ENCODE data around the gene DMD.

Gene DMD

DNA sequence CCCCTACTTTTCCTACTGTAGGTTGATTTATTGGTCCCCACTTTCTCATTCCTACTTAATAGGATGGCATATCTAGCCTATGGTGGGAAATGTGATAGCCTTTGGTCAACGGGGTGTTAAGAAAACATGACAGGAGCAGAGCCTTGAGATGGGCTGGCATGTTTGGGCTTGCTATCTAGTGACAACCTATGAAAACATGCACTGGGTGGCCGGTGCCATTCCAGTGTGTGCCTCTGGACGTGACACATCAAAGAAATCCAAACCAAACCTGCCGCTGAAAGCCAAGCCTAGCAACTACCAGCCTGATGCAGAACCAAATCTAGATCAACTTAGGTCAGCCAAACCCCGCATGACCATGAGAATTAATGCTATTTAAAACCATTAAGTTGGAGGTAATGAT lies 317.6 kb downstream of the DMD start:
- Histone ChIP-seq H2AFZ (ENCODE audit: low read length) (no peak overlapping the region), H3K36me3 (ENCODE audit: insufficient read depth, low read length) (no peaks in the 10 kb centered on the region), H3K4me2 (ENCODE audit: low read depth, low read length, poor library complexity, severe bottlenecking) (no peak overlapping the region), H3K4me3 (ENCODE audit: low read length, poor library complexity, severe bottlenecking) (no peak overlapping the region), H3K9me3 (ENCODE audit: insufficient read depth, low read depth, low read length) (no peaks in the 10 kb centered on the region), H3K79me2 (ENCODE audit: insufficient read depth, low read length) (no peaks in the 10 kb centered on the region), H3K9ac (ENCODE audit: low read depth, low read length, poor library complexity, severe bottlenecking) (no peak overlapping the region), H4K20me1 (ENCODE audit: insufficient read depth, low read length, poor library complexity, severe bottlenecking) (no peaks in the 10 kb centered on the region), H3K9me2 (replicated peaks; ENCODE audit: low read depth, low read length) (no peaks in the 10 kb centered on the region), H3K4me1 (ENCODE audit: insufficient read depth, low read length, poor library complexity, severe bottlenecking) (no peaks in the 10 kb centered on the region), H3K27me3 (ENCODE audit: insufficient read depth, low read length, poor library complexity, severe bottlenecking) (no peaks in the 10 kb centered on the region), H3F3A (ENCODE audit: low read depth) (no peaks in the 10 kb centered on the region)
- TF ChIP-seq, protein P1, sequence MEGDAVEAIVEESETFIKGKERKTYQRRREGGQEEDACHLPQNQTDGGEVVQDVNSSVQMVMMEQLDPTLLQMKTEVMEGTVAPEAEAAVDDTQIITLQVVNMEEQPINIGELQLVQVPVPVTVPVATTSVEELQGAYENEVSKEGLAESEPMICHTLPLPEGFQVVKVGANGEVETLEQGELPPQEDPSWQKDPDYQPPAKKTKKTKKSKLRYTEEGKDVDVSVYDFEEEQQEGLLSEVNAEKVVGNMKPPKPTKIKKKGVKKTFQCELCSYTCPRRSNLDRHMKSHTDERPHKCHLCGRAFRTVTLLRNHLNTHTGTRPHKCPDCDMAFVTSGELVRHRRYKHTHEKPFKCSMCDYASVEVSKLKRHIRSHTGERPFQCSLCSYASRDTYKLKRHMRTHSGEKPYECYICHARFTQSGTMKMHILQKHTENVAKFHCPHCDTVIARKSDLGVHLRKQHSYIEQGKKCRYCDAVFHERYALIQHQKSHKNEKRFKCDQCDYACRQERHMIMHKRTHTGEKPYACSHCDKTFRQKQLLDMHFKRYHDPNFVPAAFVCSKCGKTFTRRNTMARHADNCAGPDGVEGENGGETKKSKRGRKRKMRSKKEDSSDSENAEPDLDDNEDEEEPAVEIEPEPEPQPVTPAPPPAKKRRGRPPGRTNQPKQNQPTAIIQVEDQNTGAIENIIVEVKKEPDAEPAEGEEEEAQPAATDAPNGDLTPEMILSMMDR (conservative IDR thresholded peaks at IDR 0.05; ENCODE audit: low read length): no peak
- no peak for TF ChIP-seq EZH2phosphoT487 (IDR thresholded peaks at IDR 0.05; ENCODE audit: borderline replicate concordance)

DNA sequence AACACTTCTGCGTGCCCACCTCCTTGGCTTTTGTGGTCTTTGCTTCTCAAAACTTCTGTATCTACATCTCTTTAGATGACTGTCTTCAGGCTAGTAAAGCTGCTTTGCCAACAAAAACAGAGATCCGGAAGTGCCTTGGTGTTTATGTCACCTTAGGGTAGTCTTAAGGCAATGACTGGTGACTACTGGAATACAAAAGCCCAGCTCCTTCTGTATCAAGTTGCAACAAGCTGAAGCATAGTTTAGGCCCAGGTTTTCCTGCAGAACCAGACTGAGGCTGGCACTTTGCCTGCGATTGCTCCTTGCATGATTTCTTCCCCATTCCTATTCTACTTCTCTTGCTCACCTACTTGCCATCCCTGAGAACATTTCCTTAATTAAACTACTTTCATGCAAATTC lies 333.8 kb downstream of the DMD start:
- no peaks in the 10 kb centered on the region for H3K79me2 ChIP-seq (ENCODE audit: insufficient read depth, low read length)
- no peaks in the 10 kb centered on the region for H4K20me1 ChIP-seq (ENCODE audit: insufficient read depth, low read length, poor library complexity, severe bottlenecking)
- no peaks in the 10 kb centered on the region for H3K9me3 ChIP-seq (ENCODE audit: insufficient read depth, low read depth, low read length)
- H3K9ac ChIP-seq (ENCODE audit: low read depth, low read length, poor library complexity, severe bottlenecking): no peak overlapping the region
- no peak overlapping the region for H3K4me3 ChIP-seq (ENCODE audit: low read length, poor library complexity, severe bottlenecking)
- TF ChIP-seq, protein P1 (conservative IDR thresholded peaks at IDR 0.05; ENCODE audit: low read length): no peak
- TF ChIP-seq EZH2phosphoT487 (IDR thresholded peaks at IDR 0.05; ENCODE audit: borderline replicate concordance): no peak
- no peaks in the 10 kb centered on the region for H3F3A ChIP-seq (ENCODE audit: low read depth)
- H2AFZ ChIP-seq (ENCODE audit: low read length): no peak overlapping the region
- H3K36me3 ChIP-seq (ENCODE audit: insufficient read depth, low read length): no peaks in the 10 kb centered on the region
- H3K27me3 ChIP-seq (ENCODE audit: insufficient read depth, low read length, poor library complexity, severe bottlenecking): no peaks in the 10 kb centered on the region
- H3K9me2 ChIP-seq (replicated peaks; ENCODE audit: low read depth, low read length): no peaks in the 10 kb centered on the region
- H3K4me2 ChIP-seq (ENCODE audit: low read depth, low read length, poor library complexity, severe bottlenecking): no peak overlapping the region
- H3K4me1 ChIP-seq (ENCODE audit: insufficient read depth, low read length, poor library complexity, severe bottlenecking): no peaks in the 10 kb centered on the region

DNA sequence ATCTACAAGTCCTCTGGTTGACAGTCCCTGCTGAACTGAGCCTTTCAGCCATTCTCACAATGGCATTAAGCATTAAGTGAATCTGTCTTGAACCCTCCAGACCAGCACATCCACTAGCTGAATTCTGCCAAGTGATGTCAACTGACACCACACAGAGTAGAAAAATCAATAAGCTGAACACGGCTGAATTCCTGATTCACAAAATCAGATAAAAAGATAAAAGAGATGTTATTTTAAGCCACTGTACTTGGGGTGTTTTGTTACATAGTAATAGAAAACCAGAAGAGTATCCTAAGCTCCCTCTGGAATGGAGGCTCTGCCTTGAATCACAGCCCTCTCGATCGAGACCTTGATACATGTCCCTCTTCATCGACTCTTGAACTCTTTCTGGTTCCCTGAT lies 336.5 kb downstream of the DMD start:
- Histone ChIP-seq H3F3A (ENCODE audit: low read depth) (no peaks in the 10 kb centered on the region), H3K4me2 (ENCODE audit: low read depth, low read length, poor library complexity, severe bottlenecking) (no peak overlapping the region), H3K9ac (ENCODE audit: low read depth, low read length, poor library complexity, severe bottlenecking) (no peak overlapping the region), H3K36me3 (ENCODE audit: insufficient read depth, low read length) (no peaks in the 10 kb centered on the region), H3K9me2 (replicated peaks; ENCODE audit: low read depth, low read length) (no peaks in the 10 kb centered on the region), H3K27me3 (ENCODE audit: insufficient read depth, low read length, poor library complexity, severe bottlenecking) (no peaks in the 10 kb centered on the region), H3K4me1 (ENCODE audit: insufficient read depth, low read length, poor library complexity, severe bottlenecking) (no peaks in the 10 kb centered on the region), H2AFZ (ENCODE audit: low read length) (no peak overlapping the region), H3K79me2 (ENCODE audit: insufficient read depth, low read length) (no peaks in the 10 kb centered on the region), H3K4me3 (ENCODE audit: low read length, poor library complexity, severe bottlenecking) (no peak overlapping the region), H4K20me1 (ENCODE audit: insufficient read depth, low read length, poor library complexity, severe bottlenecking) (no peaks in the 10 kb centered on the region), H3K9me3 (ENCODE audit: insufficient read depth, low read depth, low read length) (no peaks in the 10 kb centered on the region)
- TF ChIP-seq EZH2phosphoT487 (IDR thresholded peaks at IDR 0.05; ENCODE audit: borderline replicate concordance): no peak
- TF ChIP-seq, protein P1 (conservative IDR thresholded peaks at IDR 0.05; ENCODE audit: low read length): no peak
